HG03558 (cell line): Measurements from ENCODE around the gene SPEM1.

ENCODE experiments used
- ATAC-seq: cut with Tn5 transposase; IDR thresholded peaks from one replicate; pipeline ENCODE4 v1.9.1; 2021; ENCODE audit warnings: moderate number of reproducible peaks; ENCODE audit not compliant: unreplicated experiment; ENCODE audit errors: extremely low read depth

SPEM1 gene

GRCh38 chr17:7419819-7420610 lies at the start of gene SPEM1:
SPEM1 (plus strand) TSS chr17:7420324; CDS start chr17:7420385, 61 bp downstream.
- ATAC-seq, result no peak

- no peak for ATAC-seq
Measured at GRCh38 chr17:7370853-7371252, 49.3 kb upstream of the SPEM1 start.

- no peak for ATAC-seq
Measured at GRCh38 chr17:7374353-7374752, 45.8 kb upstream of the SPEM1 start.

GRCh38 chr17:7379134-7379533 lies 41.0 kb upstream of the SPEM1 start:
- ATAC-seq, result no peak

GRCh38 chr17:7380321-7380720 lies 39.8 kb upstream of the SPEM1 start:
- ATAC-seq, result no peak

GRCh38 chr17:7380855-7381683 lies 39.1 kb upstream of the SPEM1 start, which contains the start of gene TNK1:
TNK1 (plus strand) TSS chr17:7381089; CDS start chr17:7382927, 1,838 bp downstream.
- no peak for ATAC-seq

GRCh38 chr17:7382901-7383300 lies 37.2 kb upstream of the SPEM1 start:
- ATAC-seq, result no peak

GRCh38 chr17:7383371-7383741 lies 36.8 kb upstream of the SPEM1 start:
- ATAC-seq, result no peak

- ATAC-seq, result no peak
Measured at GRCh38 chr17:7383742-7384488, 36.2 kb upstream of the SPEM1 start.

GRCh38 chr17:7384489-7385081 lies 35.5 kb upstream of the SPEM1 start:
- no peak for ATAC-seq

GRCh38 chr17:7388856-7389255 lies 31.3 kb upstream of the SPEM1 start:
- no peak for ATAC-seq

GRCh38 chr17:7389924-7390910 lies 29.9 kb upstream of the SPEM1 start:
- ATAC-seq, result no peak

- no peak for ATAC-seq
Measured at GRCh38 chr17:7391307-7391706, 28.8 kb upstream of the SPEM1 start.

- no peak for ATAC-seq
Measured at GRCh38 chr17:7392696-7393612, 27.2 kb upstream of the SPEM1 start.

- peak; percentile 13 for ATAC-seq
Measured at GRCh38 chr17:7393613-7394451, 26.3 kb upstream of the SPEM1 start.

GRCh38 chr17:7394452-7395191 lies 25.5 kb upstream of the SPEM1 start, which contains the start of gene PLSCR3:
PLSCR3 (minus strand) TSS chr17:7394525; CDS start chr17:7394110, 415 bp downstream.
- peak; percentile 45 for ATAC-seq
